Measurements from ENCODE around the gene ZEB2.

The ZEB2 gene

GRCh38 chr2:144477957-144478311, 42.0 kb downstream of the ZEB2 start:
- peak overlapping the region in 2 of 21 experiments; percentile 11 to 31 for H3K27ac ChIP-seq
- H3K4me3 ChIP-seq: no peak overlapping the region

GRCh38 chr2:144477281-144477956, 42.5 kb downstream of the ZEB2 start:
- H3K27ac ChIP-seq: peak overlapping the region in 2 of 21 experiments; percentile 11 to 31
- no peak overlapping the region for H3K4me3 ChIP-seq

GRCh38 chr2:144476682-144477081, 43.2 kb downstream of the ZEB2 start:
- Histone ChIP-seq H3K27ac (no peak overlapping the region), H3K4me3 (no peak overlapping the region)

- no peak overlapping the region for H3K4me3 ChIP-seq
- H3K27ac ChIP-seq: no peak overlapping the region
These were observed 44.2 kb downstream of the ZEB2 start for GRCh38 chr2:144475569-144476275.

- H3K27ac ChIP-seq: no peak overlapping the region
- no peak overlapping the region for H3K4me3 ChIP-seq
These were observed 44.9 kb downstream of the ZEB2 start for GRCh38 chr2:144475044-144475443.

GRCh38 chr2:144474017-144474416, 45.9 kb downstream of the ZEB2 start:
- Histone ChIP-seq H3K4me3 (no peak overlapping the region), H3K27ac (no peak overlapping the region)

- Histone ChIP-seq H3K4me3 (no peak overlapping the region), H3K27ac (no peak overlapping the region)
These were observed 47.0 kb downstream of the ZEB2 start for GRCh38 chr2:144472911-144473310.

- Histone ChIP-seq H3K4me3 (no peak overlapping the region), H3K27ac (no peak overlapping the region)
These were observed 47.9 kb downstream of the ZEB2 start for GRCh38 chr2:144472046-144472412.

GRCh38 chr2:144471305-144472045, 48.4 kb downstream of the ZEB2 start:
- H3K4me3 ChIP-seq: no peak overlapping the region
- H3K27ac ChIP-seq: peak overlapping the region in 1 of 21 experiments; percentile 19

- Histone ChIP-seq H3K4me3 (no peak overlapping the region), H3K27ac (peak overlapping the region in 2 of 21 experiments; percentile 19 to 21)
These were observed 49.1 kb downstream of the ZEB2 start for GRCh38 chr2:144470816-144471215.

- peak overlapping the region in 1 of 21 experiments; percentile 21 for H3K27ac ChIP-seq
- no peak overlapping the region for H3K4me3 ChIP-seq
These were observed 49.6 kb downstream of the ZEB2 start for GRCh38 chr2:144470334-144470733.

GRCh38 chr2:144469798-144470197, 50.1 kb downstream of the ZEB2 start:
- peak overlapping the region in 1 of 21 experiments; percentile 3 for H3K27ac ChIP-seq

GRCh38 chr2:144468823-144469595, 50.9 kb downstream of the ZEB2 start:
- Histone ChIP-seq H3K27ac (peak overlapping the region in 2 of 21 experiments; percentile 3 to 32), H3K4me3 (no peak overlapping the region)

More at GRCh38 chr2:144469798-144470197, 50.1 kb downstream of the ZEB2 start:
- H3K4me3 ChIP-seq: no peak overlapping the region

- peak overlapping the region in 2 of 21 experiments; percentile 5 to 21 for H3K27ac ChIP-seq
- H3K4me3 ChIP-seq: no peak overlapping the region
These were observed 52.3 kb downstream of the ZEB2 start for GRCh38 chr2:144467502-144468137.

- H3K27ac ChIP-seq: no peak overlapping the region
These were observed 53.3 kb downstream of the ZEB2 start for GRCh38 chr2:144466637-144467036.

GRCh38 chr2:144465749-144466148, 54.2 kb downstream of the ZEB2 start:
- Histone ChIP-seq H3K4me3 (no peak overlapping the region), H3K27ac (no peak overlapping the region)

More at GRCh38 chr2:144466637-144467036, 53.3 kb downstream of the ZEB2 start:
- no peak overlapping the region for H3K4me3 ChIP-seq

GRCh38 chr2:144464730-144465129, 55.2 kb downstream of the ZEB2 start:
- Histone ChIP-seq H3K4me3 (no peak overlapping the region), H3K27ac (no peak overlapping the region)

- no peak overlapping the region for H3K4me3 ChIP-seq
- H3K27ac ChIP-seq: no peak overlapping the region
These were observed 56.7 kb downstream of the ZEB2 start for GRCh38 chr2:144463266-144463665.

GRCh38 chr2:144462266-144462665, 57.7 kb downstream of the ZEB2 start:
- peak overlapping the region in 2 of 21 experiments; percentile 13 to 30 for H3K27ac ChIP-seq
- no peak overlapping the region for H3K4me3 ChIP-seq
